ENCODE data around the gene ENOX1.

DNA sequence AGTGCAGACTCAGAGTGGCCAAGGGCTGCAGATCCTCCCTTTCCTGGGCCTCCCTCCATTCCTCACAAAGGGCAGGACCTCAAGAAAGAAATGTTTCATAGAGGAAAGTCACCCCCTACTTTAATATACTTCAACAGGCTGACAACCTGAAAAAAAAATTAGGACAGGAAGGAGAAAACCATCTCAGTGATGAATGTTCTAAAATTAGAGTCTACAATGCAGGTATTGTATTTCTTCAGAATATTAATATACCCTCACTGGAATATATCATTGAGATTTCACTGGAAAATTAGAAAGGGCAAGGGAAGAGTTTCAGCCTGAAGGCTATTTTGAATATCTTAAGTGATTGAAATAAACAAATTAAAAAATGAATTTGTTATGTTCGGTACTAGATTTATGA is 586.5 kb downstream of the ENOX1 start:
- TF ChIP-seq CTCF (IDR thresholded peaks at IDR 0.05) (no peak), POLR2A (IDR thresholded peaks at IDR 0.05) (no peak)
